Esophagus (tissue), 2 donors: ENCODE data around the gene C2. TPM values are rescaled to one million over a fixed set of nuclear protein-coding genes. Genes with fewer than 3 reads are reported as not detected.
"Not testable (repeated sequence)": the region's sequence is repeated elsewhere in the genome, so short reads cannot be mapped to it uniquely, and the experiment has no call there.

Source experiments
- H3K27ac ChIP-seq, 2 donors: one replicate each; pipeline ENCODE4 v1.5.1; 2013; ENCODE audit warnings: low read depth in 2 of 2, mild to moderate bottlenecking in 2 of 2, inconsistent platforms in 1 of 2, low read length in 1 of 2, moderate library complexity in 1 of 2
- H3K27me3 ChIP-seq, 2 donors: one replicate each; pipeline ENCODE4 v1.6.1; 2013; ENCODE audit warnings: low read length in 2 of 2, control low read depth in 1 of 2, mild to moderate bottlenecking in 1 of 2; ENCODE audit not compliant: insufficient read depth in 2 of 2, control insufficient read depth in 1 of 2
- H3K36me3 ChIP-seq, 2 donors: one replicate each; pipeline ENCODE4 v1.6.1; 2013; ENCODE audit warnings: low read length in 1 of 2; ENCODE audit not compliant: control insufficient read depth in 2 of 2, insufficient read depth in 2 of 2
- H3K4me1 ChIP-seq, 2 donors: one replicate each; pipeline ENCODE4 v1.6.1; 2013; ENCODE audit warnings: low read length in 1 of 2; ENCODE audit not compliant: control insufficient read depth in 2 of 2, insufficient read depth in 2 of 2
- H3K4me3 ChIP-seq, 2 donors: one replicate each; pipeline ENCODE4 v1.5.1; 2013; ENCODE audit warnings: low read length in 2 of 2, mild to moderate bottlenecking in 2 of 2, low read depth in 1 of 2, moderate library complexity in 1 of 2
- H3K9me3 ChIP-seq, 2 donors: one replicate each; pipeline ENCODE4 v1.6.1; 2013; ENCODE audit warnings: mild to moderate bottlenecking in 2 of 2, low read depth in 1 of 2, low read length in 1 of 2, moderate library complexity in 1 of 2; ENCODE audit not compliant: control insufficient read depth in 2 of 2, insufficient read depth in 1 of 2
- WGBS, 2 donors: extraction: QIAGEN DNeasy Blood & Tissue Kit; methylation state at CpG; one replicate each; pipeline ENCODE4 v1.1.7; 2013; 5-methylcytosine and 5-hydroxymethylcytosine counted together
- polyA plus RNA-seq, 2 donors: library from polyadenylated mRNA; stranded (reverse); fragments of 200-250 nt; gene quantifications; one replicate each; pipeline ENCODE4 v1.2.3, GENCODE V29; 2013
- donor health status: healthy with polysubstance abuse.
- donor health status: Bipolar disorder and iron deficiency.

Gene C2
- polyA plus RNA-seq, 2 donors: 1.2 to 1.3 TPM

DNA sequence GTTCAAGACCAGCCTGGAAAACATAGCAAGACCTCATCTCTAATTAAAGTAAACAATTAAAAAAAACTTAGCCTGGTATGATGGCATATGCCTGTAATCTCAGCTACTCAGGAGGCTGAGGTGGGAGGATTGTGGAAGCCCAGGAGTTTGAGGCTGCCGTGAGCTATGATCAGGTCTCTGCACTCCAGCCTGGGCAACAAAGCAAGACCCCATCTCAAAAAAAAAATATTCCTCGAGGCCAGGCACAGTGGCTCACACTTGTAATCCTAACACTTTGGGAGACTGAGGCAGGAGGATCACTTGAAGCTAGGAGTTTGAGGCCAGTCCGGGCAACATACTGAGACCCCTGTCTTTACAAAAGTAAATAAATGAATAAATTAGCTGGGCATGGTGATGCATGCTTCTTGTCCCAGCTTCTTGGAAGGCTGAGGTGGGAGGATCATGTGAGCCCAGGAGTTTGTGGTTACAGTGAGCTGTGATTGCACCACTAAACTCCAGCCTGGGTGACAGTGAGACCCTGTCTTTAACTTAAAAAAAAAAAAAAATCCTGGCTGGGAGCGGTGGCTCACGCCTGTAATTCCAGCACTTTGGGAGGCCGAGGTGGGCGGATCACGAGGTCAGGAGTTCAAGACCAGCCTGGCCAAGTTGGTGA, 9.3 kb upstream of the C2 start:
- Histone ChIP-seq H3K4me3 (no peak overlapping the region), H3K27ac (no peak overlapping the region), H3K4me1 (peaks cover 0 to 4% of the 10 kb centered on the region in 2 donors), H3K9me3 (no peaks in the 10 kb centered on the region), H3K27me3 (no peaks in the 10 kb centered on the region), H3K36me3 (no peaks in the 10 kb centered on the region)
- 72 to 89% methylated on average over 8 of the region's 8 CpGs for WGBS, 2 donors

- 63 to 71% methylated on average over 6 of the region's 6 CpGs for WGBS, 2 donors
- H3K9me3 ChIP-seq: no peaks in the 10 kb centered on the region
- peak overlapping the region; percentile 63 to 78 for H3K27ac ChIP-seq
- H3K27me3 ChIP-seq: no peaks in the 10 kb centered on the region
- no peak overlapping the region for H3K4me3 ChIP-seq
- no peaks in the 10 kb centered on the region for H3K36me3 ChIP-seq
- H3K4me1 ChIP-seq: peaks cover 0 to 4% of the 10 kb centered on the region in 2 donors
These were observed 7.8 kb upstream of the C2 start for GRCh38 chr6:31919624-31920303.

DNA sequence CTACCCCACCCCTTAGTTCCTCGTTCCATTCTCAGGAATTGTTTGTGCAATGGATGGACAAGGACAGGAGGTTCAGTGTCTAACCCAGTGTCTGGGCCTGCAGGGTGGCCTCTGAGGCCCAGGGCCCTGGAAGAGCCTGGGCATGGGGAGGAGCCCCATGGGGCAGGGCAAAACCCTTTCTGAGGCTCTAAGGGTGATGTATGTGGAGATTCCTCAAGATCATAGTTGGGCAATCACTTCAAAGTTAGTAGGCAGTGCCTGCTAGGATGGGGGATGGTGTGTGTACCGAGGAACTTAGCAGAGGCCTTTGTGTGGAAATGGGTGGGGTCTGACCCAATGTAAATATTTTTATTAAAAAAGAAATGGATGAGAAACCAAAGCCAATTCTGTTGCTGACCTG, 6.7 kb upstream of the C2 start:
- WGBS, 2 donors: 55 to 72% methylated on average over 2 of the region's 2 CpGs
- peaks cover 0 to 4% of the 10 kb centered on the region in 2 donors for H3K4me1 ChIP-seq
- no peaks in the 10 kb centered on the region for H3K27me3 ChIP-seq
- no peaks in the 10 kb centered on the region for H3K9me3 ChIP-seq
- peak overlapping the region; percentile 14 to 78 for H3K27ac ChIP-seq
- no peak overlapping the region for H3K4me3 ChIP-seq
- H3K36me3 ChIP-seq: no peaks in the 10 kb centered on the region

- H3K36me3 ChIP-seq: no peaks in the 10 kb centered on the region
- no peak overlapping the region for H3K4me3 ChIP-seq
- H3K27me3 ChIP-seq: no peaks in the 10 kb centered on the region
- peaks cover 0 to 4% of the 10 kb centered on the region in 2 donors for H3K4me1 ChIP-seq
- 12 to 14% methylated on average over 5 of the region's 5 CpGs for WGBS, 2 donors
- no peak overlapping the region for H3K27ac ChIP-seq
- H3K9me3 ChIP-seq: no peaks in the 10 kb centered on the region
These were observed 4.6 kb upstream of the C2 start for GRCh38 chr6:31922942-31923341.

GRCh38 chr6:31927863-31928671, 550 bp downstream of the C2 start:
- no peak overlapping the region for H3K4me3 ChIP-seq
- no peaks in the 10 kb centered on the region for H3K4me1 ChIP-seq
- WGBS, 2 donors: 74 to 80% methylated on average over 11 of the region's 11 CpGs
- H3K27me3 ChIP-seq: no peaks in the 10 kb centered on the region
- no peaks in the 10 kb centered on the region for H3K36me3 ChIP-seq
- H3K27ac ChIP-seq: no peak overlapping the region
- no peaks in the 10 kb centered on the region for H3K9me3 ChIP-seq

GRCh38 chr6:31928672-31928939, 1.1 kb downstream of the C2 start:
- no peaks in the 10 kb centered on the region for H3K4me1 ChIP-seq
- WGBS, 2 donors: 74 to 80% methylated on average over 9 of the region's 9 CpGs
- no peak overlapping the region for H3K4me3 ChIP-seq
- H3K27ac ChIP-seq: no peak overlapping the region
- no peaks in the 10 kb centered on the region for H3K27me3 ChIP-seq
- no peaks in the 10 kb centered on the region for H3K9me3 ChIP-seq
- no peaks in the 10 kb centered on the region for H3K36me3 ChIP-seq

- H3K36me3 ChIP-seq: no peaks in the 10 kb centered on the region
- 88 to 100% methylated on average over 1 of the region's 1 CpG for WGBS, 2 donors
- H3K4me1 ChIP-seq: peaks cover 0 to 1% of the 10 kb centered on the region in 2 donors
- H3K27ac ChIP-seq: no peak overlapping the region
- no peaks in the 10 kb centered on the region for H3K27me3 ChIP-seq
- no peak overlapping the region for H3K4me3 ChIP-seq
- H3K9me3 ChIP-seq: no peaks in the 10 kb centered on the region
These were observed 3.4 kb downstream of the C2 start for GRCh38 chr6:31930962-31931361.

- H3K36me3 ChIP-seq, H3K4me3 ChIP-seq, H3K9me3 ChIP-seq, H3K4me1 ChIP-seq, H3K27ac ChIP-seq, H3K27me3 ChIP-seq: not testable (repeated sequence)
- 91 to 93% methylated on average over 15 to 32 of the region's 32 CpGs for WGBS, 2 donors
These were observed 4.6 kb downstream of the C2 start for GRCh38 chr6:31932137-31932536.

GRCh38 chr6:31933537-31933936, 6.0 kb downstream of the C2 start:
- H3K27ac ChIP-seq: no peak overlapping the region
- peaks cover 0 to 1% of the 10 kb centered on the region in 2 donors for H3K4me1 ChIP-seq
- H3K27me3 ChIP-seq: no peaks in the 10 kb centered on the region
- no peaks in the 10 kb centered on the region for H3K9me3 ChIP-seq
- H3K36me3 ChIP-seq: no peaks in the 10 kb centered on the region
- 89 to 90% methylated on average over 19 of the region's 19 CpGs for WGBS, 2 donors
- H3K4me3 ChIP-seq: no peak overlapping the region
